HFFc6 (cell line): ENCODE results near the gene PLCB2. TPM values are rescaled to one million over a fixed set of nuclear protein-coding genes. Genes with fewer than 3 reads are reported as not detected.

ENCODE experiments used
- DNase-seq: peaks from one replicate; pipeline ENCODE4 v3.0.0-alpha.2; 2018
- H3K27ac Mint-ChIP-seq: 2 replicates; pipeline ENCODE4 v1.8.0; 2020; ENCODE audit warnings: mild to moderate bottlenecking, mixed read lengths
- H3K27me3 Mint-ChIP-seq: 2 replicates; pipeline ENCODE4 v1.8.0; 2021; ENCODE audit warnings: mild to moderate bottlenecking, moderate library complexity, mixed read lengths; ENCODE audit not compliant: insufficient read depth
- H3K36me3 Mint-ChIP-seq: 2 replicates; pipeline ENCODE4 v1.8.0; 2021; ENCODE audit warnings: low read depth, mixed read lengths
- H3K4me1 Mint-ChIP-seq: 2 replicates; pipeline ENCODE4 v1.8.0; 2020; ENCODE audit warnings: low read depth, mixed read lengths
- H3K4me3 Mint-ChIP-seq: 2 replicates; pipeline ENCODE4 v1.8.0; 2020; ENCODE audit warnings: mild to moderate bottlenecking, moderate library complexity, mixed read lengths
- H3K9me3 Mint-ChIP-seq: 2 replicates; pipeline ENCODE4 v1.8.0; 2020; ENCODE audit warnings: mild to moderate bottlenecking, mixed read lengths
- total RNA-seq, 6 experiments: library from RNA; stranded (reverse); fragmentation: NEBNext Ultra II Directional; extraction: Animal tissue kit (Norgen Biotek cat#: 25700); gene quantifications; 2 replicates in 1 of 6; 3 replicates in 5 of 6; pipeline ENCODE4 v1.2.3, GENCODE V29; 2021
- TF ChIP-seq, protein P1 (sequence below): fragments of 200-600 bp; sonication (generic); IDR thresholded peaks from 2 replicates; pipeline ENCODE4 v1.5.0; 2021; ENCODE audit warnings: antibody characterized with exemption, mild to moderate bottlenecking

PLCB2 gene
- total RNA-seq, 6 experiments from 2014 or later = 0.12 to 1.0 (median 0.48) TPM

DNA sequence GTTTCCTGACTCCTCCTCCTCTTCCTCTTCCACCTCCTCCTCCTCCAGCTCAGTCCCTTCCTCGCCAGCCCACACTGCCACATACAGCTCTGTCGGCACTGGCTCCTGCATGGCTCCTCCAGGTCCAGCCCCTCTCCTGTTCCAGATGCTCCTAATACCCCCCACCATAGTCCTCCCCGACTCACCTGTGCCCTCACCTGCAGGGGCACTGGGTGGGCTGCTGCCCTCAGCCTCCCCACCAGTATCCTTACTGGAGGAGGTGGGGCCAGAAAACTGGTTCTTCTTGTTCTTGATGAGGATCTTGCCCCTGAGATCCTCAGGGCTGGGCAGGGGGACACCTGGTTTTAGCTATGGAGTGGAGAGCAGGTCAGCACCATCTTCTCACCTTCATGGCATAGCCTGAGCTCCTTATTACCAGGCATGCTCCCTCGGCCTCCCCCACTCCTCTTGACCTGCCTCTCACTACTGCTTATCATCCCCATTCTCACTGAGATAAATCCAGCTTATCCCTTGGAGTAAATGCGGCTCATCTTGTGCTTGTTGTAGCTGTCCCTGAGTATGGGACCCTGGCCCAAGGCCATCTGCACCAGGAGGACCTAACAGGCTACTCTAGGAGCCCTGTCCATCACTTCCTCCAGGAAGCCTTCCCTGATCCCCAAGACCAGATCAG, 11.0 kb downstream of the PLCB2 start:
- Mint-ChIP-seq H3K9me3 (peaks cover 20% of the 10 kb centered on the region), H3K4me1 (no peaks in the 10 kb centered on the region), H3K27me3 (peaks cover 69% of the 10 kb centered on the region), H3K36me3 (peaks cover 8% of the 10 kb centered on the region), H3K4me3 (no peak overlapping the region), H3K27ac (no peak overlapping the region)
- TF ChIP-seq, protein P1, sequence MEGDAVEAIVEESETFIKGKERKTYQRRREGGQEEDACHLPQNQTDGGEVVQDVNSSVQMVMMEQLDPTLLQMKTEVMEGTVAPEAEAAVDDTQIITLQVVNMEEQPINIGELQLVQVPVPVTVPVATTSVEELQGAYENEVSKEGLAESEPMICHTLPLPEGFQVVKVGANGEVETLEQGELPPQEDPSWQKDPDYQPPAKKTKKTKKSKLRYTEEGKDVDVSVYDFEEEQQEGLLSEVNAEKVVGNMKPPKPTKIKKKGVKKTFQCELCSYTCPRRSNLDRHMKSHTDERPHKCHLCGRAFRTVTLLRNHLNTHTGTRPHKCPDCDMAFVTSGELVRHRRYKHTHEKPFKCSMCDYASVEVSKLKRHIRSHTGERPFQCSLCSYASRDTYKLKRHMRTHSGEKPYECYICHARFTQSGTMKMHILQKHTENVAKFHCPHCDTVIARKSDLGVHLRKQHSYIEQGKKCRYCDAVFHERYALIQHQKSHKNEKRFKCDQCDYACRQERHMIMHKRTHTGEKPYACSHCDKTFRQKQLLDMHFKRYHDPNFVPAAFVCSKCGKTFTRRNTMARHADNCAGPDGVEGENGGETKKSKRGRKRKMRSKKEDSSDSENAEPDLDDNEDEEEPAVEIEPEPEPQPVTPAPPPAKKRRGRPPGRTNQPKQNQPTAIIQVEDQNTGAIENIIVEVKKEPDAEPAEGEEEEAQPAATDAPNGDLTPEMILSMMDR = no peak
- no peak for DNase-seq

DNA sequence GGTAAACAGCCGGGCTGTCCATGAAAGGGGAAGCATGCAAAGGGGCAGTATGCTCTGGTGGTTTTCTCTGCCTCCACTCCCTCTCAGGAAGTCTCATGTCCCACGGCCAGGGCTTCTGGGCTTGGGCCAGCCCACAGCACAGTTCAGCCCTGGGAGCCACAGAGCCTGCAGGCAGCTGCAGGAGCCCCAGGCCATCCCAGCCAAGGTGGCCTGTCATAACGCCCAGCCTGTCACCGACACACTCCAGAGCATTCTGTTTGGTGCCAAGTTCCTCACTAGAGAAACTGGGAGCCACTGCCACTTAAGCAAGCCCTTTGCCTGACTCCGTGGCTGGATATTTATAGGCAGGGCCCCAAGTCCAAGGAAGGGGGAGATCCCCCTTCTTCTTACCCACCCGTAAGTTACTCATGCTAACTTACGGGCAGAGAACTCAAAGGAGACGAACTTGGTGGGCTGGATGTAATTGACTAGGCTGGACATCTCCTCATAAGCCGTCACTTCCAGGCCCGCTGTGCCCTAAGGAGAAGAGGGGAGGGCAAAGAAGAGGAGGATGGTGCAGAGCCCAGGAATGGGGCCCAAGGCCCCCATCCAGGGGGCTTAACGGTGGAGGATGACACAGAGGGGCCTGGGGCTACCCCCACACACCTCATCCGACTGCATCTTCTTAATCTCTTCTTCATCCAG, 11.7 kb downstream of the PLCB2 start:
- Mint-ChIP-seq H3K4me1 (no peaks in the 10 kb centered on the region), H3K27me3 (peaks cover 66% of the 10 kb centered on the region), H3K36me3 (peaks cover 8% of the 10 kb centered on the region), H3K9me3 (peaks cover 20% of the 10 kb centered on the region), H3K27ac (no peak overlapping the region), H3K4me3 (no peak overlapping the region)
- TF ChIP-seq, protein P1 = no peak
- no peak for DNase-seq

DNA sequence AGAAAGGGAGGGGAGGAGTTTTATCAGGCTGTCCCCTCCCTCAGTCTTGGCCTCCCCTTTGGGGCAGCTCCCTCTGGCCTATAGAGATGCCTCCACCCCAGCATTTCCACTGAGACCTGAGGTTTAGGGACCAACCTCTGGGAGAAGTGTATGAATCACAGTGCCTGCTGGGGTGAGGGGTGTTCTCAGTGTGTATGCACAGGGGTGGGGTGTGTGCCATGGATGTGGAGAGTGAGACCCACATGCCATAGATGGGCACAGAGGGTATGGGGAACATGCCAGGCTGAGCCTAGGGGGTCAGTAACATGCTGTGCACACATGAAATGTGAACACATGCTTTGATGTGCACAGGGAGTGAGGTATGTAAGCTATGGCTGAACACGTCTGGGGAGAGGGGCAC, 12.4 kb downstream of the PLCB2 start:
- no peak overlapping the region for H3K27ac Mint-ChIP-seq
- TF ChIP-seq, protein P1 = no peak
- peaks cover 63% of the 10 kb centered on the region for H3K27me3 Mint-ChIP-seq
- no peak for DNase-seq
- H3K4me3 Mint-ChIP-seq = no peak overlapping the region
- peaks cover 15% of the 10 kb centered on the region for H3K9me3 Mint-ChIP-seq
- no peaks in the 10 kb centered on the region for H3K4me1 Mint-ChIP-seq
- peaks cover 8% of the 10 kb centered on the region for H3K36me3 Mint-ChIP-seq

DNA sequence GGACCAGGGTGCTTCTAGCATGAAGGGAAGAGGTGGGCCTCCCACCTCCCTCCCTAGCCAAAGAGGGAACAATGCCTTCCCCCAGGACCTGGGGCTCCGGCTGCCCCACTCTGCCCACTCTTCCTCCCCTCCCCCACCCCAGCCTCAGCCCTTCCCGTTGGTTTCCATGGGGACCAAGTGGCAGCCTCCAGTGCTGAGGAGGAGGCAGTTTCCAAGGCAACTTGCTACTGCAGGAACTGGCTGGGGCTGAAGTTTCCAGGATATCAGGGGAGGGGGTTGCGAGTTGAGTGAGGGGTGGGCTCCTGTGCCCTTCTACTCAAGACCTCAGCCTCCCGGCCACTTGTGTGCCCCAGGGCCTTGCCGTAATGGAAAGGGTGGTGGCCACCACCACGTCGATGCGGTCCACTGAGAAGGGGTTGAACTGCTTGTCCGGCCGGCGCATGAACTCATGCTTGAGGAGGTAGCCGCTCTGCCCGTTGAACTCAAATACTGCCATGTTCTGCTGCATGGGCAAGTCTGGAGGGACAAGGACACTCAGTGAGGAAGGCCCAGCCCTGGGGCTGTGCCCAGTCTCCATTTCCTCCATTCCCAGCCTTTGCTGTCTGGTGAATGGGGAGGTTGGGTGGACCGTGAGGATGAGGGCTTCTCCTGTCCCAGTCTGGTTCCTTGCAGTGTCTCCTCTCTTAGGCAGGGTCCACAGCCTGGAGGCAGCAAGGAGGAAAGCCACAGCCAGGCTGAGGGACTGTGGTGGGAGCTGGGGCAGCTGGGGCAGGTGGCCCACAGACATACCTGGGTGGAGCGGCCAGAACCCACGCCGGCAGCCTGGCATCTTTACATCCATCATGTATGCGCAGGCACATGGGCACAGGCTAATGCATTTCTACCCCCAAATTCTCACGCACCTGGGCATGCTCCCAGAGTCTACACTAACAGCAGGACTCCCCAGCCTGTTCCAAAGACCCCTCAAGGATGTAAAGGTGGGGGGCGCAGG, 13.5 kb downstream of the PLCB2 start:
- Mint-ChIP-seq H3K36me3 (peaks cover 2% of the 10 kb centered on the region), H3K4me3 (no peak overlapping the region), H3K27me3 (peaks cover 57% of the 10 kb centered on the region), H3K4me1 (no peaks in the 10 kb centered on the region), H3K27ac (no peak overlapping the region), H3K9me3 (peaks cover 5% of the 10 kb centered on the region)
- TF ChIP-seq, protein P1 = no peak
- DNase-seq = no peak

DNA sequence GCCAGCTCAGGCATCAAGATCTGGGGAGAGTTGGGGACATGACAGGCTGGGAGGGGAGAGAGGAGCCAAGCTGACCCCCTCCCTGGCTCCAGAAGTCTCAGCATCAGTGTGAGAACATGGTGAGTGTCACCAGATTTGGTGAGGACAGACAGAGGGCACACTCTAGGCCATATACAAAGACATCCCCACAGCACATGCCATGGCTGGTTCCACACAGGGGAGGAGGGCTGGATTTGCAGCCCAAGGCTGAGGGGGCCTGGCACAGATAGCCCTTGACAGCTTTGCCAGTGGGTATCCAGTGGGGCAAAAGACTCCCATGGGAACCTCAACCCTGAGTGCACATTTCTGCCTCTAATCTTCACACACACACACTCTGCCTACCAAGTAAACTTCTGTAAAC, 14.7 kb downstream of the PLCB2 start:
- Mint-ChIP-seq H3K27me3 (peaks cover 47% of the 10 kb centered on the region), H3K36me3 (no peaks in the 10 kb centered on the region), H3K4me1 (no peaks in the 10 kb centered on the region), H3K27ac (no peak overlapping the region), H3K9me3 (no peaks in the 10 kb centered on the region), H3K4me3 (no peak overlapping the region)
- no peak for DNase-seq
- TF ChIP-seq, protein P1 = no peak
